NCI-H128 (cell line): ENCODE results near the gene PRCC.

ENCODE experiments used
- DNase-seq: peaks from one replicate; lab custom pipeline; 2025; ENCODE audit not compliant: unreplicated experiment; lab: John Stamatoyannopoulos, UW

The PRCC gene

GRCh38 chr1:156813750-156814570 lies 46.6 kb downstream of the PRCC start:
- DNase-seq, result no peak

- no peak for DNase-seq
These were observed 47.4 kb downstream of the PRCC start for GRCh38 chr1:156814571-156815260.

- DNase-seq, result no peak
These were observed 48.0 kb downstream of the PRCC start for GRCh38 chr1:156815307-156815826.

- no peak for DNase-seq
These were observed 48.7 kb downstream of the PRCC start for GRCh38 chr1:156815961-156816422.

GRCh38 chr1:156816561-156817328 lies 49.4 kb downstream of the PRCC start, which contains the start of gene SH2D2A:
TSS of gene SH2D2A (minus strand) at chr1:156816848. CDS start at chr1:156816708, 140 bp downstream.
- no peak for DNase-seq

- no peak for DNase-seq
These were observed 54.5 kb downstream of the PRCC start for GRCh38 chr1:156821801-156822200.

GRCh38 chr1:156822680-156823079 lies 55.3 kb downstream of the PRCC start:
- DNase-seq, result no peak

- DNase-seq, result no peak
These were observed 56.0 kb downstream of the PRCC start for GRCh38 chr1:156823210-156823790.

GRCh38 chr1:156826630-156827029 lies 59.3 kb downstream of the PRCC start:
- no peak for DNase-seq

GRCh38 chr1:156828400-156829124 lies 61.2 kb downstream of the PRCC start:
- no peak for DNase-seq

GRCh38 chr1:156832434-156832833 lies 65.1 kb downstream of the PRCC start:
- no peak for DNase-seq

GRCh38 chr1:156833603-156834002 lies 66.3 kb downstream of the PRCC start:
- no peak for DNase-seq

- no peak for DNase-seq
These were observed 67.0 kb downstream of the PRCC start for GRCh38 chr1:156834322-156834721.

GRCh38 chr1:156836041-156836654 lies 68.8 kb downstream of the PRCC start:
- no peak for DNase-seq

GRCh38 chr1:156836892-156837291 lies 69.6 kb downstream of the PRCC start:
- DNase-seq, result no peak

- no peak for DNase-seq
These were observed 71.6 kb downstream of the PRCC start for GRCh38 chr1:156838972-156839371.

- DNase-seq, result no peak
These were observed 72.2 kb downstream of the PRCC start for GRCh38 chr1:156839426-156840109.

GRCh38 chr1:156840186-156840897 lies 73.0 kb downstream of the PRCC start:
- DNase-seq, result no peak

- no peak for DNase-seq
These were observed 73.6 kb downstream of the PRCC start for GRCh38 chr1:156840898-156841279.
